Pulmonary artery endothelial cell (primary cell): ENCODE measurements around the gene TMEM116. TPM values are rescaled to one million over a fixed set of nuclear protein-coding genes. Genes with fewer than 3 reads are reported as not detected.

ENCODE experiments used
- DNase-seq: peaks from one replicate; pipeline ENCODE4 v3.0.0-alpha.2; 2011; ENCODE audit warnings: low read depth, low spot score
- total RNA-seq: library from RNA; depleted of rRNA; stranded (reverse); fragments of >200 nt; gene quantifications from 2 replicates; pipeline ENCODE4 v1.2.3, GENCODE V29; 2014

TMEM116 gene
- total RNA-seq, 1 donor from 2014 or later = 2.3 TPM

DNA sequence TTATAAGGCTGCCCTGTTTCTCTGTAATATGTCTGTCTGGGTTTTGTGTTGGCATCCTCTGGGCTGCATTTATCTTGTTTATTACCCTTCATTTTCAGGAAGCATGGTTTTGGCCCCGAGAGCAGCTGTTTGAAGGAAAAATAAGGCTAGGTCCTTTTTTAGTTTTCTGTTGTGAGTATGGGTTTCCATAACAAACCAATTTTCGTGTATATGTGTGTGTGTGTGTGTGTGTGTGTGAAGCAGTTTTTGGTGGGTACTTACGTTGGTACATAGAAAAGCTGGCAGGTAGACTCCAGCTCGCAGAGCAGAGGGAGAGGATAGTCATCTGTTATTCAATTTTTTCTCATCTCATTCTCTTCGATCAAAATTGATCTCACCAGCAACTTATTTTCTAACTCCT is 118.4 kb downstream of the TMEM116 start:
- DNase-seq = no peak

- DNase-seq = no peak
These were observed 119.7 kb downstream of the TMEM116 start for GRCh38 chr12:111893287-111893686.

DNA sequence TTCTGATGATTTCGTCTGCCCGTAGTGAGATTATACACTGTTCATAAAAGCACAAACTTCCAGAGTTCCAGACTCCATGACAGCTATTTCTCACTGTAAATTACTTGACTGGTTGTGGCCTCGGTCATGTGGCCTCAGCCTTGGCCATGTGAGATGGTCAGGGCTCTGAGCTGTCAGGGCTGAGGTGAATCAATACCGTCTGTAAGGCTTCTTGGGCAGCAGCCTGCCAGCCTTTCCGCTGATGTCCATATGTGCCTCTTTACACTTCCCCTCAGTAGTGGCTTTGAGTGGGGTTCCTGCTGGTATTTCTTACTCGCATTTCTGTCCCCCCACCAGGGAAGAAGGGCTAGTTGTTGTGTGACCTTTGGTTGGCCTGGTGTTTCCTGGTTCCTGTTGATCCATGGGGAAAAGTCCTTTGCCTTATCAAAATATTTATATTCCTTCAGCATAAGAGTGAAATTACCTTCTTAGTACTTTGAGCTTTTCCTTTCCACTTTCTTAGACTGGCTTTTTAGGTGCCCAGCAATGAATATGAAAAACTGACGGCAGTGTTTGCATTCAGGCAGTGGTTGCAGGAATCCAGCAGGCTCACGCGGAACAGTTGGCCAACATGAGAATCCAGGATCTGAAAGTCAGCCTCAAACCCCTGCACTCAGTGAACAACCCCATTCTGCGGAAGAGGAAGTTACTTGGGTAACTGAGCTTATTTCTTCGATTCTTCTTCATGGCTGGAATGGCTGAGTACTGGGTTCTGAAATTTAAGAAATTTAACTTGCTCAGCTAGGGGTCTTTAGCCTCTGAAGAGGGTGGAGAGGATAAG is 124.8 kb downstream of the TMEM116 start:
- no peak for DNase-seq

GRCh38 chr12:111886662-111887545 is 126.1 kb downstream of the TMEM116 start:
- no peak for DNase-seq

DNA sequence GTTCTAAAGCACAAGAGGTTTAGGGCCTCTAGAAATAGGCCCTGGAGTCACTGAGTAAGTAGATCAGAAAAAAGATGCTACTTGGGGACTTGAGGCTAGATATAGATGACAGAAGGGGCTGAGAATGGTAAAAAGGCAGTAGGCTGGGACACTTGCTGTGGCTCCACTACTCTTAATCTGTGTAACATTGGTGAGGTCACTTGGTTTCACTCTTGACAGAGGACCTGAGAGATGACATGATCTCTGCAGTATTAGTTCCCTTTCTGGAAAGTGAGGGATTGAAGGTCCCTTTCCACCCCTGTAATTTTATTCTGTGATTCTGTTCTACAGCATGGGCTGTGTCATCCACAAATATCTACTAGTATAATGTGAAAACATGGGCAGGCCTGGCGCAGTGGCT is 131.2 kb downstream of the TMEM116 start:
- no peak for DNase-seq

Other genes starting within 250 kb of the TMEM116 start
- gene ALDH2, start 246.2 kb downstream of the TMEM116 start, total RNA-seq = 69.0 and 113 TPM in 2 replicates
- gene MAPKAPK5, start 170.9 kb downstream of the TMEM116 start, total RNA-seq = 36.5 and 37.9 TPM in 2 replicates
- 69.3 and 78.9 TPM in 2 replicates for gene ERP29, start 261 bp upstream of the TMEM116 start, total RNA-seq
- gene NAA25, start 95.6 kb upstream of the TMEM116 start, total RNA-seq = 22.6 and 29.2 TPM in 2 replicates
- gene TRAFD1, start 112.4 kb upstream of the TMEM116 start, total RNA-seq = 29.5 and 35.9 TPM in 2 replicates